ENCODE results near the gene NDRG3.
"Not testable (repeated sequence)": the region's sequence is repeated elsewhere in the genome, so short reads cannot be mapped to it uniquely, and the experiment has no call there.

Gene NDRG3

GRCh38 chr20:36688630-36689029, 57.3 kb downstream of the NDRG3 start:
- no peak for DNase-seq (ENCODE audit: low read depth, low spot score)

- no peak for DNase-seq (ENCODE audit: low read depth, low spot score)
These were observed 58.0 kb downstream of the NDRG3 start for GRCh38 chr20:36687850-36688249.

GRCh38 chr20:36686944-36687343, 58.9 kb downstream of the NDRG3 start:
- DNase-seq (ENCODE audit: low read depth, low spot score): no peak

GRCh38 chr20:36686504-36686903, 59.4 kb downstream of the NDRG3 start:
- DNase-seq (ENCODE audit: low read depth, low spot score): no peak

GRCh38 chr20:36684747-36685146, 61.1 kb downstream of the NDRG3 start:
- DNase-seq (ENCODE audit: low read depth, low spot score): no peak

- no peak for DNase-seq (ENCODE audit: low read depth, low spot score)
These were observed 63.6 kb downstream of the NDRG3 start for GRCh38 chr20:36682311-36682710.

GRCh38 chr20:36677422-36677771, 68.5 kb downstream of the NDRG3 start:
- no peak for DNase-seq (ENCODE audit: low read depth, low spot score)

- DNase-seq (ENCODE audit: low read depth, low spot score): no peak
These were observed 69.0 kb downstream of the NDRG3 start for GRCh38 chr20:36676701-36677421.

GRCh38 chr20:36675545-36675944, 70.3 kb downstream of the NDRG3 start:
- DNase-seq (ENCODE audit: low read depth, low spot score): not testable (repeated sequence)

- no peak for DNase-seq (ENCODE audit: low read depth, low spot score)
These were observed 72.9 kb downstream of the NDRG3 start for GRCh38 chr20:36672991-36673390.

- DNase-seq (ENCODE audit: low read depth, low spot score): no peak
These were observed 75.1 kb downstream of the NDRG3 start for GRCh38 chr20:36670665-36671357.

- peak; percentile 16 for DNase-seq (ENCODE audit: low read depth, low spot score)
These were observed 79.6 kb downstream of the NDRG3 start for GRCh38 chr20:36666181-36666740.

- DNase-seq (ENCODE audit: low read depth, low spot score): no peak
These were observed 82.9 kb downstream of the NDRG3 start for GRCh38 chr20:36663031-36663430.

- DNase-seq (ENCODE audit: low read depth, low spot score): no peak
These were observed 87.6 kb downstream of the NDRG3 start for GRCh38 chr20:36658300-36658699.

- DNase-seq (ENCODE audit: low read depth, low spot score): no peak
These were observed 89.2 kb downstream of the NDRG3 start for GRCh38 chr20:36656733-36657132.

- DNase-seq (ENCODE audit: low read depth, low spot score): no peak
These were observed 90.9 kb downstream of the NDRG3 start for GRCh38 chr20:36655004-36655403.

- no peak for DNase-seq (ENCODE audit: low read depth, low spot score)
These were observed 91.4 kb downstream of the NDRG3 start for GRCh38 chr20:36654506-36654905.

- no peak for DNase-seq (ENCODE audit: low read depth, low spot score)
These were observed 92.4 kb downstream of the NDRG3 start for GRCh38 chr20:36653456-36653855.

GRCh38 chr20:36647196-36648121, 98.4 kb downstream of the NDRG3 start:
- DNase-seq (ENCODE audit: low read depth, low spot score): no peak

- no peak for DNase-seq (ENCODE audit: low read depth, low spot score)
These were observed 99.2 kb downstream of the NDRG3 start for GRCh38 chr20:36646678-36647077.

- DNase-seq (ENCODE audit: low read depth, low spot score): no peak
These were observed 99.9 kb downstream of the NDRG3 start, which contains the start of gene SLA2 for GRCh38 chr20:36645998-36646397. SLA2 (minus strand) TSS chr20:36646196; CDS start chr20:36641335, 4,861 bp downstream.

- DNase-seq (ENCODE audit: low read depth, low spot score): no peak
These were observed 100.5 kb downstream of the NDRG3 start for GRCh38 chr20:36645353-36645752.
